HCT116 (cell line): ENCODE measurements around the gene DDX1. TPM values are rescaled to one million over a fixed set of nuclear protein-coding genes. Genes with fewer than 3 reads are reported as not detected.

Experiments used
- ATAC-seq: fragments of 200-7000 bp; cut with Tn5 transposase; 2 replicates; pipeline ENCODE4 v1.9.1; 2020; ENCODE audit warnings: mild to moderate bottlenecking, moderate library complexity
- BruUV-seq: library from RNA; stranded (reverse); fragments of 400-500 nt; replicated peaks from 2 replicates; lab custom pipeline; 2021; lab: Mats Ljungman, UMichigan
- CTCF ChIA-PET: fragments of 300-600 bp; sonication (Branson Sonifier 250); formaldehyde crosslinking; loops from one replicate; lab custom pipeline; 2021; ENCODE audit warnings: antibody characterized with exemption; lab: Charles Lee
- POLR2A ChIA-PET: fragments of 300-600, 350-600 bp; sonication (Branson Sonifier 250); formaldehyde crosslinking; loops from one replicate; lab custom pipeline; 2021; ENCODE audit warnings: antibody characterized with exemption; lab: Charles Lee
- RAD21 ChIA-PET, 2 experiments: fragments of 300-600 bp; sonication (Branson Sonifier 250); formaldehyde crosslinking; loops; one replicate each; lab custom pipeline; 2023; ENCODE audit warnings: low total read pairs in 2 of 2; ENCODE audit not compliant: uncharacterized antibody in 2 of 2, unreplicated experiment in 2 of 2, low non-redundant PET in 1 of 2; lab: Charles Lee
- DNase-seq: peaks from one replicate; pipeline ENCODE4 v3.0.0-alpha.2; 2010; ENCODE audit warnings: low read depth, low spot score
- H2AFZ ChIP-seq: fragments of 200-600 bp; shearing (Covaris generic), sonication (generic); 2 replicates; pipeline ENCODE4 v1.6.1; 2017; ENCODE audit warnings: low read depth, mixed run types, mixed read lengths, antibody characterized with exemption, low read length; ENCODE audit not compliant: poor library complexity, severe bottlenecking
- H3K27ac ChIP-seq: 2 replicates; pipeline ENCODE4 v1.5.1; 2012; ENCODE audit warnings: low read depth, low read length
- H3K27me3 ChIP-seq: fragments of 200-600 bp; sonication (generic); 2 replicates; pipeline ENCODE4 v1.6.1; 2016; ENCODE audit warnings: mixed run types, low read length, mixed read lengths; ENCODE audit not compliant: insufficient read depth
- H3K36me3 ChIP-seq, 2 experiments: fragments of 200-500 bp in 1 of 2; fragments of 200-600 bp in 1 of 2; sonication (Bioruptor generic) in 1 of 2; sonication (generic) in 1 of 2; 2 replicates each; pipeline versions ENCODE4 v1.5.1 to v1.6.1; 2014 to 2016; ENCODE audit warnings: low read length in 2 of 2, inconsistent platforms in 1 of 2, mixed read lengths in 1 of 2, mixed run types in 1 of 2; ENCODE audit not compliant: insufficient read depth in 2 of 2, control insufficient read depth in 1 of 2
- H3K4me1 ChIP-seq, 2 experiments: fragments of 200-600 bp in 1 of 2; sonication (generic) in 1 of 2; 2 replicates each; pipeline versions ENCODE4 v1.5.1 to v1.6.1; 2012 to 2017; ENCODE audit warnings: low read length in 2 of 2, inconsistent platforms in 1 of 2, mild to moderate bottlenecking in 1 of 2, mixed read lengths in 1 of 2, mixed run types in 1 of 2, moderate library complexity in 1 of 2; ENCODE audit not compliant: insufficient read depth in 2 of 2, control insufficient read depth in 1 of 2
- H3K4me2 ChIP-seq: fragments of 200-600 bp; sonication (generic); 2 replicates; pipeline ENCODE4 v1.6.1; 2017; ENCODE audit warnings: mixed run types, low read length, mixed read lengths
- H3K4me3 ChIP-seq, 2 experiments: fragments of 200-600 bp in 1 of 2; sonication (generic) in 1 of 2; replicated peaks in 1 of 2; 2 replicates each; pipeline ENCODE4 v1.5.1; 2011 to 2016; ENCODE audit warnings: low read length in 2 of 2, control low read depth in 1 of 2, low read depth in 1 of 2, mild to moderate bottlenecking in 1 of 2, mixed read lengths in 1 of 2, mixed run types in 1 of 2
- H3K79me2 ChIP-seq: fragments of 200-600 bp; sonication (generic); 2 replicates; pipeline ENCODE4 v1.6.1; 2017; ENCODE audit warnings: mild to moderate bottlenecking, mixed run types, low read length, moderate library complexity, mixed read lengths; ENCODE audit not compliant: insufficient read depth
- H3K9ac ChIP-seq: fragments of 200-600 bp; sonication (generic); 2 replicates; pipeline ENCODE4 v1.6.1; 2016; ENCODE audit warnings: low read length, mixed read lengths
- H3K9me2 ChIP-seq: fragments of 200-600 bp; sonication (generic), shearing (Covaris generic); 2 replicates; pipeline ENCODE4 v1.6.1; 2017; ENCODE audit warnings: mixed run types, mild to moderate bottlenecking, moderate library complexity; ENCODE audit not compliant: insufficient read depth
- H3K9me3 ChIP-seq, 2 experiments: fragments of 200-500 bp in 1 of 2; fragments of 200-600 bp in 1 of 2; sonication (Bioruptor generic) in 1 of 2; sonication (generic) in 1 of 2; 2 replicates each; pipeline ENCODE4 v1.6.1; 2014 to 2017; ENCODE audit warnings: low read length in 2 of 2, mixed read lengths in 2 of 2, inconsistent platforms in 1 of 2, low read depth in 1 of 2, mild to moderate bottlenecking in 1 of 2, mixed run types in 1 of 2, moderate library complexity in 1 of 2; ENCODE audit not compliant: control insufficient read depth in 1 of 2, insufficient read depth in 1 of 2
- H4K20me1 ChIP-seq: fragments of 200-600 bp; sonication (generic), shearing (Covaris generic); 2 replicates; pipeline ENCODE4 v1.6.1; 2017; ENCODE audit warnings: mixed run types, mild to moderate bottlenecking, moderate library complexity; ENCODE audit not compliant: insufficient read depth
- CEBPB ChIP-seq: IDR thresholded peaks from 2 replicates; pipeline ENCODE4 v1.6.1; 2012; ENCODE audit warnings: low read depth
- EZH2phosphoT487 ChIP-seq: fragments of 200-600 bp; IDR thresholded peaks from 2 replicates; pipeline ENCODE4 v1.6.1; 2018; ENCODE audit warnings: antibody characterized with exemption, borderline replicate concordance
- REST ChIP-seq: IDR thresholded peaks from 2 replicates; pipeline ENCODE4 v1.6.1; 2012; ENCODE audit warnings: low read depth
- ZBTB33 ChIP-seq: IDR thresholded peaks from 2 replicates; pipeline ENCODE4 v1.6.1; 2011; ENCODE audit warnings: mild to moderate bottlenecking, low read length, moderate library complexity; ENCODE audit not compliant: insufficient replicate concordance; ENCODE audit errors: extremely low read depth
- intact Hi-C: fragments of 100-400 bp; cut with micrococcal nuclease; formaldehyde crosslinking; loops from 2 replicates; pipeline ENCODE4 v1.10.0; 2022
- total RNA-seq: library from RNA; stranded (reverse); gene quantifications from one replicate; pipeline ENCODE4 v1.2.1, GENCODE V29; 2021; ENCODE audit not compliant: unreplicated experiment
- TF ChIP-seq, protein P1 (sequence below): IDR thresholded peaks from 2 replicates; pipeline ENCODE4 v1.6.1; 2012

The DDX1 gene
- total RNA-seq, 1 experiment from 2014 or later, result 117 TPM

GRCh38 chr2:15658911-15659310 is 67.2 kb downstream of the DDX1 start:
- no peak overlapping the region for H3K4me3 ChIP-seq
- no peaks in the 10 kb centered on the region for H3K9me2 ChIP-seq
- H3K9me3 ChIP-seq, result no peaks in the 10 kb centered on the region
- no peaks in the 10 kb centered on the region for H4K20me1 ChIP-seq
- TF ChIP-seq CEBPB (no peak), ZBTB33 (no peak), REST (no peak), EZH2phosphoT487 (no peak)
- TF ChIP-seq, protein P1, sequence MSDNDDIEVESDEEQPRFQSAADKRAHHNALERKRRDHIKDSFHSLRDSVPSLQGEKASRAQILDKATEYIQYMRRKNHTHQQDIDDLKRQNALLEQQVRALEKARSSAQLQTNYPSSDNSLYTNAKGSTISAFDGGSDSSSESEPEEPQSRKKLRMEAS, result no peak
- BruUV-seq, result no TSS peak
- no peak overlapping the region for H2AFZ ChIP-seq
- H3K4me2 ChIP-seq, result no peak overlapping the region
- H3K36me3 ChIP-seq, result no peaks in the 10 kb centered on the region
- DNase-seq, result no peak
- no peaks in the 10 kb centered on the region for H3K4me1 ChIP-seq
- RAD21 ChIA-PET, result no interaction called here
- ATAC-seq, result no peak
- no peak overlapping the region for H3K9ac ChIP-seq
- intact Hi-C loops, result no loop called here
- POLR2A ChIA-PET, result no interaction called here
- CTCF ChIA-PET, result no interaction called here
- H3K27ac ChIP-seq, result no peak overlapping the region
- H3K27me3 ChIP-seq, result peaks cover 3% of the 10 kb centered on the region; the same call in 1 of the 2 replicates
- H3K79me2 ChIP-seq, result no peaks in the 10 kb centered on the region
